Right cardiac atrium (tissue), 5 donors: ENCODE measurements around the gene SPP2. TPM values are rescaled to one million over a fixed set of nuclear protein-coding genes. Genes with fewer than 3 reads are reported as not detected.

Source experiments
- ATAC-seq, 2 donors: fragments of 200-7000 bp; cut with Tn5 transposase; one replicate each; pipeline versions ENCODE4 v1.8.0 to v1.9.1; 2020; ENCODE audit warnings: moderate library complexity in 2 of 2, mild to moderate bottlenecking in 1 of 2
- DNase-seq, 3 donors: peaks; one replicate each; pipeline ENCODE4 v3.0.0-alpha.2; 2020
- H3K27ac ChIP-seq: one replicate; pipeline ENCODE4 v1.5.1; 2013; ENCODE audit warnings: mild to moderate bottlenecking, low read length, control low read depth, moderate library complexity
- H3K27me3 ChIP-seq: one replicate; pipeline ENCODE4 v1.6.1; 2013; ENCODE audit not compliant: control insufficient read depth, insufficient read depth
- H3K4me1 ChIP-seq: one replicate; pipeline ENCODE4 v1.6.1; 2013; ENCODE audit warnings: low read length; ENCODE audit not compliant: control insufficient read depth, insufficient read depth
- H3K4me3 ChIP-seq: one replicate; pipeline ENCODE4 v1.5.1; 2013; ENCODE audit warnings: low read length, control low read depth
- H3K9me3 ChIP-seq: one replicate; pipeline ENCODE4 v1.6.1; 2013; ENCODE audit warnings: low read length; ENCODE audit not compliant: control insufficient read depth
- WGBS: extraction: QIAGEN DNeasy Blood & Tissue Kit; methylation state at CpG from one replicate; pipeline ENCODE4 v1.1.7; 2013; 5-methylcytosine and 5-hydroxymethylcytosine counted together
- intact Hi-C, 4 donors: fragments of 100-400 bp; cut with DNase I; formaldehyde crosslinking; loops; one replicate each; pipeline versions ENCODE4 v1.11.0 to v1.14.0; 2022 to 2023
- polyA plus RNA-seq: library from polyadenylated mRNA; stranded (reverse); fragments of 200-250 nt; gene quantifications from one replicate; pipeline ENCODE4 v1.2.3, GENCODE V29; 2013
- total RNA-seq, 4 donors: library from RNA; stranded (reverse); fragmentation: NEBNext Ultra II Directional; extraction: Animal tissue kit (Norgen Biotek cat#: 25700); gene quantifications; one replicate each; pipeline ENCODE4 v1.2.1, GENCODE V29; 2021
- donor health status: healthy with polysubstance abuse.
- donor health status: DM: no; HTN: yes; CAD: no.
- donor health status: DM: no; HTN: no; CAD: no.
- donor health status: DM: no; HTN: yes; CAD: no; lungs with severe emphysema.
- donor health status: DM: yes; HTN: yes; CAD: no.

Gene SPP2
- total and polyA plus RNA-seq, 5 donors, result not detected

DNA sequence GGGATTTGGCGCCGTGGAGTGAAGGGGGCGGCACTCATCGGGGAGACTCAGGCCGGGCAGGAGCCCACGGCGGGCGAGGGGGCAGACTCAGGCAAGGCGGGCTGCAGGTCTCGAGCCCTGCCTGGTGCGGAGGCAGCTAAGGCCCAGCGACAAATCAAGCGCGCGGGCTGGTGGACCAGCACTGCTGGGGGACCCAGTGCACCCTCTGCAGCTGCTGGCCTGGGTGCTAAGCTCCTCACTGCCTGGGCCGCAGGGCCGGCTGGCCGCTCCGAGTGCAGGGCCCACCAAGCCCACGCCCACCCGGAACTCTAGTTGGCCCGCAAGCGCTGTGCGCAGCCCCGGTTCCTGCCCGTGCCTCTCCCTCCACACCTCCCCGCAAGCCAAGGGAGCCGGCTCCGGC lies 26.2 kb upstream of the SPP2 start:
- 96% methylated on average over 29 of the region's 29 CpGs for WGBS
- DNase-seq, result peak in 1 of 3 donors; percentile 35
- Histone ChIP-seq H3K4me1 (no peaks in the 10 kb centered on the region), H3K4me3 (no peak overlapping the region), H3K27ac (no peak overlapping the region), H3K9me3 (no peaks in the 10 kb centered on the region), H3K27me3 (peaks cover 3% of the 10 kb centered on the region)
- no peak for ATAC-seq
- intact Hi-C loops, result no loop called here

DNA sequence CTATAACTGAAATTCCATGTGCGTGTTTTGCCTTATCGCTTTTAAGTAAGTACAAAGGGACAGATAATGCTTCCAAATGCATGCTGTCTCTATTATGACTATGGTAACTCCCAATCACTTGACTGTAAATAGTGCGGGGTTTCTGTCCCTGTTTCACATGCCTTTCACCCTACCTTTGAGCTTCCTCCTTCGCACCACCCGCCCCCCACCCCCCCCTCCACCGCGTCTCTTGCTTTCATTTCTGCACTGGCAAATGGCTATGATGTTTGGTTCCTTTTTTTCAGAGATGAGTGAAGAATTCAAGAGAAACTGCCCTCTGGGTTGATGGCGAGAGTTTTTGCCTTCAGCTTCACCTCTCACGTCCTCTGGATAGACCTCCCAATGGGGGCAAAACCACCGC lies 25.0 kb upstream of the SPP2 start:
- H3K27ac ChIP-seq, result no peak overlapping the region
- intact Hi-C loops, result no loop called here
- no peaks in the 10 kb centered on the region for H3K9me3 ChIP-seq
- peaks cover 2% of the 10 kb centered on the region for H3K27me3 ChIP-seq
- H3K4me3 ChIP-seq, result no peak overlapping the region
- WGBS, result 56% methylated on average over 10 of the region's 10 CpGs
- H3K4me1 ChIP-seq, result no peaks in the 10 kb centered on the region
- DNase-seq (no peak), ATAC-seq (no peak)

DNA sequence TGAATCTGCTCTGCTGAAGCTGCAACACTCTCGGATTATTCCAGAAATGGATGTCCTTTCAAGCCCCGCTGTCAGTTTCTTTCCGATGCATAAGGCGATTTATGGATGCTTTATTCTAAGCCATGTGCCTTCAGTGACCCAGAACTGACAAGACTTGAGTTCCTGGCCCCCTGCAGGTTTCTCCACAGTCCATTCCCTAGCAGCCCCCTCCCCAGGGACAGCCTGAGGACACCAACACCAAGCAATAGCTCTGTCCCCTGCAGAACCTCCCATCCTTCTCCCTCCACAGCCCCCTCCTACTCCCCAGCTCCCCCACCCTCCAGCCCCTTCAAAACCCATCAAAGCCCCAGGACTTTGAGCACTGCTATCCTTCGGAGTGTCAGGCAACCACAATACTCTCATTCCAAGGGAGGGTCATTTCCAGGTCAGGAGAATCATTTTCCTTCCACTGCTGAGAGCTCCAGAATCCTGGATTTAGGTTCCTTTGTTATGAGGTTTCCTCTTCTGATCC lies 24.6 kb upstream of the SPP2 start:
- H3K27me3 ChIP-seq, result no peaks in the 10 kb centered on the region
- no peaks in the 10 kb centered on the region for H3K4me1 ChIP-seq
- WGBS, result 57% methylated on average over 5 of the region's 5 CpGs
- ATAC-seq, result no peak
- peak in 1 of 3 donors; percentile 30 for DNase-seq
- no peaks in the 10 kb centered on the region for H3K9me3 ChIP-seq
- no peak overlapping the region for H3K27ac ChIP-seq
- H3K4me3 ChIP-seq, result no peak overlapping the region
- intact Hi-C loops, result no loop called here

DNA sequence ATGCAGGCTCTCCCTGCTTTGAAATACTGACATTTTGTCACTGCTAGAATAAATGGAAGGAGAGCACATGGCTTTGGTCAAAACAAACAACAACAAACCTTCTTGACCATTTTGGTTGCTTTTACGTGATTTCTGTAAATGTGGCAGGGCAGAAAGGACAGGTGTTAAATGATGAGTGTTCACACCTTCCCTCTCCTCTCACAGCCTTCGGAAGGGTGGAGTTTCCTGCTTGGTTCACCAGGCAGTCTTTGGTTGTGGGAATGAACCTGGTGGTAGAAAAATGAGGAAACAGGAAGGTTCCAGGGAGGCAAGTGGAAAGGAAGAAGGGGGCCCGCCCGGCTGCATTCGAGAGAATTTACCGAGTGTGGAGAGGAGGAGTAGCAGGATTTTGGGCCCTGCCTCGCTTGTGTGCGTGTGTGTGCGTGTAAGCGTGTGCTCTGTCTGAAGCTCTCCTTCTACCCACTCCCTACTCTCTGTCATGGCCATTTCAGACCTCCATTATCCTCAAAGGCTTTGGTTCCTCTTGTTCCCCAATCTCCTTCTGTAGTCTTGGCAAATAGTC lies 23.7 kb upstream of the SPP2 start:
- no peak for ATAC-seq
- Histone ChIP-seq H3K4me1 (no peaks in the 10 kb centered on the region), H3K4me3 (no peak overlapping the region), H3K9me3 (no peaks in the 10 kb centered on the region), H3K27me3 (no peaks in the 10 kb centered on the region), H3K27ac (no peak overlapping the region)
- 75% methylated on average over 10 of the region's 10 CpGs for WGBS
- intact Hi-C loops, result no loop called here
- no peak for DNase-seq

DNA sequence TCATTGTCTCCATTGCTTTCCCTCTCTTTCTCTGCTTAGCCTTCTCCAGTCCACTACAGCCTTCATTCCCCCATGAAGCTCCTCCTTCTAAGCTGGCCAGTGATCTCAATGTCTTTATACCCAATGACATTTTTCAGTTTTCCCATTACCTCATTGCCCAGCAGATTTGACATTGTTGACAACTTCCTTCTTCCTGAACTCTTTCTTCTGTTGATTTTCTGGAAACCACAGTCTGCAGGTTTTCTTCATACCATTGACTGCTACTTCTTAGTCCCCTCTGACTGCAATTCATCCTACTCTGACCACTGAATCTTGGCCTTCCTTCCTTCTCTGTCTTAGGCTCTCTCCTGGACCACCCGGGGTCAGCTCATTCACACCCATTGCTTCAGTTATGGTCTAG lies 22.9 kb upstream of the SPP2 start:
- WGBS, result 88% methylated on average over 1 of the region's 1 CpG
- Histone ChIP-seq H3K4me1 (no peaks in the 10 kb centered on the region), H3K27me3 (no peaks in the 10 kb centered on the region), H3K4me3 (no peak overlapping the region), H3K9me3 (no peaks in the 10 kb centered on the region), H3K27ac (no peak overlapping the region)
- ATAC-seq (no peak), DNase-seq (no peak)
- intact Hi-C loops, result no loop called here

DNA sequence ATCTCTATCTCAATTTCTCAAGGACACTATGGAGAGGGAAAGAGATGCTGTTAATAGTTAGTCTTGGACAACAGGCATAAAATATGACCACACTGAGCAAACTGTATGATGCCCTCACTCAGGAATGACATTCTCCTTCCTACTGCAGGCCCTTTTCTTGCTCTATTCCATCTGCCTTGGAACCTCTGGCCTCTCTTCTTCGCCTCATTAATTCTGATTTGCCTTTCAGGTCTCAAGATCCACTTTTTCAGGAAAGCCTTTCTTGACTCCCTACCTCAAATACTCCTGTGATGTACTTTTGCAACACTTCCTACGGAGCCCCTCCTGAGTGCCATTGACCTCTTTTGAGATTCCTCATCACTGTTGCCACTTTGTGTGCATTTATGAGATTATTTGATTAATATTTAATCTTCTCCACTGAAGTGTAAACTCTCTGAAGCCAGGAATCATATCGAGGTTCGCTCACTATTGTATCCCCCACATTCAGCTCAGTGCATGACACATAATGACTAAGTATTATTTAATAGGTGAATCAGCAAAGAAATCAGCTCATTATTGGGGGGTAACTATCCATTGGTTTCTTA lies 21.3 kb upstream of the SPP2 start:
- no peak overlapping the region for H3K27ac ChIP-seq
- ATAC-seq, result no peak
- no peak overlapping the region for H3K4me3 ChIP-seq
- H3K9me3 ChIP-seq, result no peaks in the 10 kb centered on the region
- H3K4me1 ChIP-seq, result no peaks in the 10 kb centered on the region
- intact Hi-C loops, result no loop called here
- WGBS, result 83% methylated on average over 4 of the region's 4 CpGs
- no peak for DNase-seq
- H3K27me3 ChIP-seq, result no peaks in the 10 kb centered on the region

DNA sequence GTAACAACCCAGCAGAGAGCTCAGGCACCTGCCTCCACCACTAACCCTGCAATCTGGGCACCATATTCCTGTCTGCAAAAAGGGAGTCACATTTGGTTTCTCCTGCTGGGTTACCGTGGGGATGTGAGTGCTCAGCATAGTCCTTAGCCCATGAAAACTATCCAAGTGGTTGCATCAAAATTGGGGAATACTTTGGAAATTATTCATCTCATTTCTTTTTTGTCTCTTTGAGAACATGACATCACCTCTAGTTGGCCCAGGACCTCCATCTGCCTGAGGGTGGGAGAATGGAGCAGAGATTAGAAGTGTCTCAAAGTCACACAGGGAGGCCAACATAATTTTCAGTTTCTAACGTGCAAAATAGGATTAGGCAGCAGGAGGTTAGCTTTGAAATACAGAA lies 19.3 kb upstream of the SPP2 start:
- no peaks in the 10 kb centered on the region for H3K4me1 ChIP-seq
- H3K9me3 ChIP-seq, result no peaks in the 10 kb centered on the region
- no peak overlapping the region for H3K4me3 ChIP-seq
- no peak overlapping the region for H3K27ac ChIP-seq
- WGBS, result 46% methylated on average over 2 of the region's 2 CpGs
- DNase-seq, result no peak
- H3K27me3 ChIP-seq, result no peaks in the 10 kb centered on the region
- ATAC-seq, result no peak
- intact Hi-C loops, result no loop called here

DNA sequence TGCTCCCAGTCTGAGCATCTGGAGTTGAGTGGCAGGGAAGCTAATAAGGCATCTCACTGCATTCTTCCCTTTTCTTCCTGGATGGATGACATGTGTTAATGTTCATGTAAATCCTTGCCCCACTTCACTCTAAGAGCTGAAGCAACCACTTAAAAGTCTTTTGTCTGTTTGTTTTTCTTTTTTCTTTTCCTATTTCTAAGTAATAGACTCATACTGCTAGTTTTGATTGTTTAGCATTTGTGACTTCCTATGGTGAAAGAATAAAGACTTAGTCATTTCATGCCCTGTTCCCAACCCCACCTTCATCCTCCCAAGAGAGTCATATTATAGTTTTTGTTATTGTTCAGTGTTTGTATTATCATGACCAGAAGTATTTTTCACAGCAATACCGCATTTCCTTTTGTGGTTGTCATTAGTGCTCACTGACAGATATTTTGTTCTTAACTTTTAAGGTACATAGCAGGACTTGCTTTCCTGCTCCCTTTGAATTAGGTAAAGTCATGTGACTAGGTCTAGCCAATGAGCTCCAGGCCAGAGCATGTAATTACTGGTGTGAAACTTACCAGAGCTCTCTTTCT lies 18.1 kb upstream of the SPP2 start:
- intact Hi-C loops, result no loop called here
- Histone ChIP-seq H3K27ac (no peak overlapping the region), H3K9me3 (no peaks in the 10 kb centered on the region), H3K4me1 (no peaks in the 10 kb centered on the region), H3K4me3 (no peak overlapping the region), H3K27me3 (no peaks in the 10 kb centered on the region)
- WGBS, result 76% methylated on average over 1 of the region's 1 CpG
- no peak for DNase-seq
- ATAC-seq, result no peak

DNA sequence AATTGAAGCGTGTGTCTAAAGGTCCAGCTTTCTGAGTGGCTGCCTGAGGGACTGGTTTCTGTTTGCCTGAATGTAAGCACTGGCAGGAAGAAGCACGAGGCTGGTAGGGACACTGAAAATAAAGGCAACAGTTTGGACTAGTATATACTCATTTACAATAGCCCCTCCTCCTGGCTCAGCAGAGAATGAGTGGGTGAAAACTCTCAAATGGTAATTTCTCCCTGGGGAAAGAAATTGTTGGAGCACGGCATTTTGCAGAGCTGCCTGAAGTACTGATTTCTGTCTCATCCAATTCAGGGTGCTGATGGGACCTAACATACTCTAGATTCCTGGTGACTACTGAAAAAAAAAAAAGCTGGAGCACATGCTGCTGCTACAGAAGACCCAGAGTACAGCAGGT lies 17.3 kb upstream of the SPP2 start:
- H3K27ac ChIP-seq, result no peak overlapping the region
- no peak for ATAC-seq
- 80% methylated on average over 3 of the region's 3 CpGs for WGBS

DNA sequence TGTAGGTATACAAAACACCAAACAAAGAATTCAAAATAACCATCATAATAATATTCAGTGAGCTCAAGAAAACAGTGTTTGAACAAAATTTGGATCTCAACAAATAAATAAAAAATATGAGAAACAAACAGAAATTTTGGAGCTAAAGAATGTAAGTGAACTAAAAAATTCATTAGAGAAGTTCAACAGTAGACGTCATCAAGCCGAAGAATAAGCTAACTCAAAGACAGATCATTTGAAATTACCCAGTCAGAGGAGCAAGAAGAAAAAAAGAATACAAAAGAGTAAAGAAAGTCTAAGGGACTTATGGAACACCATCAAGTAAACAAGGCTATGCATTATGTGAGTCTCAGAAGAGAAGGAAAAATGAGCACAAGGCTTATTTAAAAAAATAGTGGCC lies 16.6 kb upstream of the SPP2 start:
- no peak overlapping the region for H3K27ac ChIP-seq
- no peak for ATAC-seq
- intact Hi-C loops, result no loop called here
- H3K9me3 ChIP-seq, result no peaks in the 10 kb centered on the region
- H3K4me1 ChIP-seq, result no peaks in the 10 kb centered on the region
- WGBS, result 92% methylated on average over 2 of the region's 2 CpGs
- H3K4me3 ChIP-seq, result no peak overlapping the region
- no peaks in the 10 kb centered on the region for H3K27me3 ChIP-seq
- DNase-seq, result no peak

More for the DNA sequence above, 17.3 kb upstream of the SPP2 start:
- DNase-seq, result no peak
- no peaks in the 10 kb centered on the region for H3K4me1 ChIP-seq
- intact Hi-C loops, result no loop called here
- H3K27me3 ChIP-seq, result no peaks in the 10 kb centered on the region
- no peak overlapping the region for H3K4me3 ChIP-seq
- H3K9me3 ChIP-seq, result no peaks in the 10 kb centered on the region

DNA sequence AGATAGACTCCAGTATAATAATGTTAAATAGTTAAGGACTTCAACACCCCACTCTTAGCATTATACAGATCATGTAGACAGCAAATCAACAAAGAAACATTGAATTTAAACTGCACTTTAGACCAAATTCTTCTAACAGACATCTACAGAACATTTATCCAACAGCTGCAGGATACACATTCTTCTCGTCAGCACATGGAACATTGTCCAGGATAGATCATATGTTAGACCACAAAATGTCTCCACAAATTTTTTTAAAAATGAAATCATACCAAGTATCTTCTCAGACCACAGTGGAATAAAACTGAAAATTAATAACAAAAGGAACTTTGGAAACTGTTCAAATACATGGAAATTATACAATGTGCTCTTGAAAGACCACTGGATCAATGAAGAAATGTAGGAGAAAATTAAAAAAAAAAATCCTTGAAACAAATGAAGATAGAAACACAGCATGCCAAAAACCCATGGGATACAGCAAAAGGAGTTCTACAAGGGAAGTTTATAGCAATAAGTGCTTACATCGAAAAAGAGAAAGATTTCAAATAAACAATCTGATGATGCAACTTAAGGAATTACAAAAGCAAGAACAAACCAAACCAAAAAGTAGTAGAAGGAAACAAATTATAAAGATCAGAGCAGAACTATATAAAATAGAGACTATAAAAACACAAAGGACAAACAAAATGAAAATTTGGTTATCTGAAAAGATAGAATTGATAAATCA lies 12.3 kb upstream of the SPP2 start:
- Histone ChIP-seq H3K4me3 (no peak overlapping the region), H3K27me3 (no peaks in the 10 kb centered on the region), H3K27ac (no peak overlapping the region), H3K9me3 (no peaks in the 10 kb centered on the region), H3K4me1 (no peaks in the 10 kb centered on the region)
- DNase-seq (no peak), ATAC-seq (no peak)
- intact Hi-C loops, result no loop called here
- 68% methylated on average over 2 of the region's 2 CpGs for WGBS
